MCF 10A (cell line): Measurements from ENCODE around the gene CORO1C. TPM values are rescaled to one million over a fixed set of nuclear protein-coding genes. Genes with fewer than 3 reads are reported as not detected.
"Not testable (repeated sequence)": the region's sequence is repeated elsewhere in the genome, so short reads cannot be mapped to it uniquely, and the experiment has no call there.

Source experiments
- BruUV-seq: library from RNA; stranded (reverse); fragments of 400-500 nt; replicated peaks from 2 replicates; lab custom pipeline; 2021; lab: Mats Ljungman, UMichigan
- CTCF ChIA-PET: fragments of 300-600 bp; sonication (Branson Sonifier 250); formaldehyde crosslinking; extraction: SDS; loops from one replicate; lab custom pipeline; 2021; ENCODE audit warnings: antibody characterized with exemption, inconsistent platforms; lab: Yijun Ruan, JAX
- POLR2A ChIA-PET: fragments of 300-600, 350-650 bp; sonication (Branson Sonifier 250); formaldehyde crosslinking; extraction: SDS; loops from one replicate; lab custom pipeline; 2020; ENCODE audit warnings: antibody characterized with exemption, inconsistent platforms; lab: Yijun Ruan, JAX
- DNase-seq: peaks from one replicate; pipeline ENCODE4 v3.0.0-alpha.2; 2018; ENCODE audit not compliant: unreplicated experiment
- H3K27ac Mint-ChIP-seq: one replicate; pipeline ENCODE4 v1.8.0; 2022; ENCODE audit warnings: mild to moderate bottlenecking, low read depth, mixed read lengths; ENCODE audit not compliant: unreplicated experiment
- H3K27me3 Mint-ChIP-seq: one replicate; pipeline ENCODE4 v1.8.0; 2022; ENCODE audit warnings: mixed read lengths; ENCODE audit not compliant: insufficient read depth, unreplicated experiment
- H3K36me3 Mint-ChIP-seq: one replicate; pipeline ENCODE4 v1.8.0; 2022; ENCODE audit warnings: mild to moderate bottlenecking, moderate library complexity, mixed read lengths; ENCODE audit not compliant: insufficient read depth, unreplicated experiment
- H3K4me1 Mint-ChIP-seq: one replicate; pipeline ENCODE4 v1.8.0; 2022; ENCODE audit warnings: mixed read lengths; ENCODE audit not compliant: insufficient read depth, unreplicated experiment
- H3K4me3 Mint-ChIP-seq: one replicate; pipeline ENCODE4 v1.8.0; 2022; ENCODE audit warnings: mild to moderate bottlenecking, moderate library complexity, mixed read lengths; ENCODE audit not compliant: unreplicated experiment
- H3K9me3 Mint-ChIP-seq: one replicate; pipeline ENCODE4 v1.8.0; 2022; ENCODE audit warnings: mixed read lengths; ENCODE audit not compliant: unreplicated experiment
- CTCF ChIP-seq: fragments of 200-600 bp; IDR thresholded peaks from one replicate; pipeline ENCODE4 v1.8.0; 2022; ENCODE audit warnings: antibody characterized with exemption, mild to moderate bottlenecking; ENCODE audit not compliant: unreplicated experiment
- intact Hi-C: fragments of 100-400 bp; cut with micrococcal nuclease; formaldehyde crosslinking; loops from 2 replicates; pipeline ENCODE4 v1.14.1; 2022
- total RNA-seq: library from RNA; stranded (reverse); gene quantifications from 2 replicates; pipeline ENCODE4 v1.2.3, GENCODE V29; 2022

The CORO1C gene
- total RNA-seq, 1 experiment from 2014 or later = 130 TPM

DNA sequence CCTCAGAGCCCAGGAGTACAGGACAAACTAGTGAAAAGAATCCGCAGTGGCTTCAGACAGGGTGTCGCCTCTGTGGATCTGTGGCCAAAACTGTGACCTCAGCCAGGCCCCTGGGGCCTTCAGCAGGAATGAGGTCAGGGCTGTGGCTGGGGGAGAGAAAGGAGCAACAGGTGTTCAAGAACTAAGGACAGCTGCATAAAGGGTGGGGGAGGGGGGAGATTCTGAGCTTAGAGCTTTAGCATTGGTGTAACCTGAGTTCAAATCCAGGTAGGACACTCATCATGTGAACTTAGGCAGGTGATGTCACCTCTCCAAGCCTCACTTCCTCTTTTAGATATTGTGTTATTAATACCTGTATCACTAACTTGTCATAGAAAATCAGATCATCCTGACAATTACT is 40.9 kb upstream of the CORO1C start:
- DNase-seq = no peak

GRCh38 chr12:108771835-108772234 is 40.5 kb upstream of the CORO1C start:
- CTCF ChIA-PET = interaction anchor here (0.7 to 1.2 kb wide), 2 partner anchors 9 to 179 kb away, joined by 3 read pairs; no protein-coding TSS in a partner anchor
- BruUV-seq, H3K4me3 Mint-ChIP-seq, H3K27ac Mint-ChIP-seq, DNase-seq, intact Hi-C loops, H3K27me3 Mint-ChIP-seq, POLR2A ChIA-PET, H3K36me3 Mint-ChIP-seq, H3K9me3 Mint-ChIP-seq: not testable (repeated sequence)
- peaks cover 17% of the 10 kb centered on the region for H3K4me1 Mint-ChIP-seq

More for the DNA sequence above, 40.9 kb upstream of the CORO1C start:
- intact Hi-C loops = no loop called here
- no peaks in the 10 kb centered on the region for H3K9me3 Mint-ChIP-seq
- no peak overlapping the region for H3K27ac Mint-ChIP-seq
- ChIA-PET CTCF (interaction anchor here (0.6 kb wide), 1 partner anchor 27 kb away, joined by 3 read pairs; no protein-coding TSS in a partner anchor), POLR2A (no interaction called here)
- no peaks in the 10 kb centered on the region for H3K36me3 Mint-ChIP-seq
- H3K4me1 Mint-ChIP-seq = peaks cover 17% of the 10 kb centered on the region
- H3K27me3 Mint-ChIP-seq = no peaks in the 10 kb centered on the region
- no peak for TF ChIP-seq CTCF
- no peak overlapping the region for H3K4me3 Mint-ChIP-seq
- no TSS peak for BruUV-seq

DNA sequence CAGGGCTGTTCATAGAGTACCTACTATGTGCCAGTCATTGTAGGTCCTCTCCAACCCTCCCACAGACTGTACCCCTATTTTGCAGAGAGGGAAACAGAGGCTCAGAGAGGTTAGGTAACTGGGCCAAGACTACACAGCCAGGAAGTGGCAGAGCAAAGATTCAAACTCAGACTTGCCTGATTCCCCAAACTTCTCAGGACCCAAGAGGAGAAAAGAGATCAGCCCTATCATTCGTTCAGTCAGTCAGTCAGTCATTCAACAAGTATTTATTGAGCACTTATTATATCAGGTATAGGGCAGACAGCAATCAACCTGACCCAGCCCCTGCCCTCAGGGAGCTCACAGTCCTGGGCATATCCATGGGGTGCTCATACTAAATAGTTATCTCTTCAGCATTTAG is 39.6 kb upstream of the CORO1C start:
- BruUV-seq = no TSS peak
- Mint-ChIP-seq H3K27ac (no peak overlapping the region), H3K9me3 (no peaks in the 10 kb centered on the region), H3K4me1 (peaks cover 17% of the 10 kb centered on the region), H3K36me3 (no peaks in the 10 kb centered on the region), H3K27me3 (no peaks in the 10 kb centered on the region), H3K4me3 (no peak overlapping the region)
- DNase-seq = no peak
- POLR2A ChIA-PET = no interaction called here
- CTCF ChIA-PET = interaction anchor here (1.2 to 2.1 kb wide), 2 partner anchors 106 to 180 kb away, joined by 3 to 7 read pairs; no protein-coding TSS in a partner anchor
- intact Hi-C loops = no loop called here
- TF ChIP-seq CTCF = no peak

DNA sequence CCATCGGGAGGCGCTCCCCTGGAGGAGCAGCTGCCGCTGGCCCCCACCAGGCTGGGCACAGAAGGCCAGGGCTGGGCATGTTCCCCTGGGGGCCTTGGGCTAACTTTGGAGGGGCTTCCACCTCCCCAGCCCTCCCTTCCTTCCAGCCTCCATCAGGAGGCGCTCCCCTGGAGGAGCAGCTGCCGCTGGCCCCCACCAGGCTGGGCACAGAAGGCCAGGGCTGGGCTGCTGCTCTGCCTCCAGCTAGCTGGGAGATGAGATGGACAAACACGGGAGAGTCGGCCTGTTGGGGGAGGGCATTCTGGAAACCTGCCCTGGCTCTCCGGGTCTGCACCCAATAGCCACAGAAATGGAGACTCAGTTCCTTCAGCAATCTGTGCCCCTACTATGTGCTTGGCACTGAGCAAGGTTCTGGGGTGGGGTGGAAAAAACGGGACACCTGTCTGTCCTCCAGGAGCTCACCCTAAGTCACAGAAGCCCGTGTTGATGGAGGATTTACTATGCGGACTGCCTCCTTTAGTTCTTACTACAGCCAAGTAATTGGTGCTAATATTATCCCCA is 39.0 kb upstream of the CORO1C start:
- TF ChIP-seq CTCF = no peak
- no TSS peak for BruUV-seq
- Mint-ChIP-seq H3K4me1 (peaks cover 17% of the 10 kb centered on the region), H3K36me3 (no peaks in the 10 kb centered on the region), H3K4me3 (no peak overlapping the region), H3K9me3 (no peaks in the 10 kb centered on the region), H3K27me3 (no peaks in the 10 kb centered on the region), H3K27ac (no peak overlapping the region)
- no peak for DNase-seq
- POLR2A ChIA-PET = no interaction called here
- intact Hi-C loops = no loop called here
- CTCF ChIA-PET = interaction anchor here (0.6 to 2.1 kb wide), 3 partner anchors 15 to 154 kb away, joined by 3 to 7 read pairs (median 4); no protein-coding TSS in a partner anchor
